ENCODE results near the gene MRPL43.
A peak's percentile ranks its signal among the peaks of the same experiment; 100 is the strongest.

The MRPL43 gene

DNA sequence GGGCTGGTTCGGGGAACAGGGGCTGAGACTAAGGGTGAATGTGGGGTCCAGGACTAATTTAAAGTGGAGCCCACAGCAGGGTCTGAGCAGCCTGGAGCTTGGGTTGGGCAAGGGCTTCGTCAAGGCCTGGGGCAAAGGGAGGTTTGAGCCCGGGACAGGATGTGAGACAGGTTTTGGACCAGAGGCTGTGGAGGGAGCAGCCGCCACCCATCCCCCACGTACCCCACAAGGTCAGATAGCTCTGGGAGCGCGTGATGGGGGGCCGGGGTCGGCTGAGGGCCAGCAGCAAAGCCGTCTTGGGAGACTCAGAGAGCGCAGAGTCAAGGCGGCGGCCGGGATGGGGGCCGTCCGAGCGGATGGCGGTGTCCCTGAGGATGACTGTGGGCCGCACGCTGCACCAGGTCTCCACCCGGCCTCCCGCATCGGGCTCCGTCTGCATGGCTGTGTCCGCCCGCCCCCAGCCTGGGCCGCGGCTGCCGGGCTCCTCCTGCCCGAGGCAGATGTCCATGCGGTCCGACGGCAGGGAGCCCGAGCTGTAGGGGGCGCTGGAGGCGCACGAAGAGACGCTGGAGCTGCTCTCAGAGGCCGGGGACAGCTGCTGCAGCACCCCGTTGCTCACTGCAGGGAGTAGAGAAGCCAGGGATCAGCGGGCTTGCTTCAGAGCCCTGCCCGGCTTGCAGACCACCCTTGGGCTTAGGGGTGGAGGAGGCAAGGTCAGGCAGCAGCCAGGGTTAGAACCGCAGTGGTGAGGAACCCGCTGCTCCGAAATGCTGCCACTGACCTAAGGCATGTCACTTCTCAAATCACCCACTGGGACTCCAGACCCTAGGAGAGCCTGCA is 31.5 kb upstream of the MRPL43 start:
- no peaks in the 10 kb centered on the region for H3K36me3 ChIP-seq (ENCODE audit: control insufficient read depth, insufficient read depth, low read length, severe bottlenecking)
- peaks cover 5% of the 10 kb centered on the region for H3K4me1 ChIP-seq (ENCODE audit: control insufficient read depth, insufficient read depth, low read length)
- H3K4me3 ChIP-seq (ENCODE audit: low read length) = no peak overlapping the region
- H3K9me3 ChIP-seq (ENCODE audit: control insufficient read depth, low read length) = no peaks in the 10 kb centered on the region
- peak overlapping the region; percentile 39 for H3K9ac ChIP-seq (ENCODE audit: low read length)
- H3K27me3 ChIP-seq (replicated peaks; ENCODE audit: control insufficient read depth, insufficient read depth, low read length) = peaks cover 6% of the 10 kb centered on the region
- peak; percentile 90 for DNase-seq (ENCODE audit: low read depth)

- no peak overlapping the region for H3K4me3 ChIP-seq (ENCODE audit: low read length)
- no peak overlapping the region for H3K9ac ChIP-seq (ENCODE audit: low read length)
- H3K4me1 ChIP-seq (ENCODE audit: control insufficient read depth, insufficient read depth, low read length) = peaks cover 10% of the 10 kb centered on the region
- no peaks in the 10 kb centered on the region for H3K36me3 ChIP-seq (ENCODE audit: control insufficient read depth, insufficient read depth, low read length, severe bottlenecking)
- H3K27me3 ChIP-seq (replicated peaks; ENCODE audit: control insufficient read depth, insufficient read depth, low read length) = peaks cover 4% of the 10 kb centered on the region
- no peaks in the 10 kb centered on the region for H3K9me3 ChIP-seq (ENCODE audit: control insufficient read depth, low read length)
- no peak for DNase-seq (ENCODE audit: low read depth)
Observed at GRCh38 chr10:101018118-101018599, 30.9 kb upstream of the MRPL43 start.

DNA sequence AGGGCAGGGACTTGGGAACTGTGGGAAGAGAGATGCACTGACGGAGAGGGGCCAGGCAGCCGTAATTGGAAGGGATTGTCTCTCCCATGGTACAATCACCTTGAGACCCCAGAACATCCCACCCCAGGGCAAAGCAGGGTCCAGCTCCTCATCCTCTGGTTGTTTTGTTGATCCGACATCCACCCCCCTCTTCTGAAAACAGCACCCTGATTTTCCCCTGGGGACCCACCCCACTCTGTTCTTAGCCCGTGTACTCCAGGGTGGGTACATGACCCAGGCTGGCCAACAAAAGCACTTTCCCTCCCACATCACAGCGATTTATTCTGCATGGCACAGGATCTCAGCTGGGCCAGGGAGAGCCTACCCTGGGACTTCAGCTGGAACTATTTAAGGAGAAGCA is 29.5 kb upstream of the MRPL43 start:
- DNase-seq (ENCODE audit: low read depth) = no peak
- H3K4me1 ChIP-seq (ENCODE audit: control insufficient read depth, insufficient read depth, low read length) = peaks cover 18% of the 10 kb centered on the region
- no peaks in the 10 kb centered on the region for H3K9me3 ChIP-seq (ENCODE audit: control insufficient read depth, low read length)
- no peak overlapping the region for H3K9ac ChIP-seq (ENCODE audit: low read length)
- H3K4me3 ChIP-seq (ENCODE audit: low read length) = no peak overlapping the region
- H3K36me3 ChIP-seq (ENCODE audit: control insufficient read depth, insufficient read depth, low read length, severe bottlenecking) = no peaks in the 10 kb centered on the region
- peaks cover 4% of the 10 kb centered on the region for H3K27me3 ChIP-seq (replicated peaks; ENCODE audit: control insufficient read depth, insufficient read depth, low read length)

DNA sequence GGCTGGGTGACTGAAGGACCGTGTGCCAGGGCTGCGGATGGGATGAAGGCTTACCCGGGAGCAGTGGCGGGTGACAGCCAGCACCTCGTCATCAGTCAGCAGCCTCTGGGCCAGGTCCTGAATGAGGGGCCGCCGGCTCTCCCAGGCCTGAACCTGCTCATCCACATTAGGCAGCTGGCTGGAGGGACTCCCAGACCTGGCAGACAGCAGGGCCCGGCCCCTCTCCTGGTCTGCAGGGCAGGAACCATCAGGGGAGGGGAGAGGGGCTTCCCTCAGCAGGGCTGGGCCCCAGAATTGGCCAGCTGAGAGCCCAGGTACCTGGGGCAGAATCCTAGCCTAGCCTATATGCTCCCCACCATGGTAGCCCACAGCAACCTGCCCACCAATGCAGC is 28.3 kb upstream of the MRPL43 start:
- H3K4me3 ChIP-seq (ENCODE audit: low read length) = no peak overlapping the region
- no peaks in the 10 kb centered on the region for H3K9me3 ChIP-seq (ENCODE audit: control insufficient read depth, low read length)
- H3K27me3 ChIP-seq (replicated peaks; ENCODE audit: control insufficient read depth, insufficient read depth, low read length) = peaks cover 4% of the 10 kb centered on the region
- H3K4me1 ChIP-seq (ENCODE audit: control insufficient read depth, insufficient read depth, low read length) = peaks cover 18% of the 10 kb centered on the region
- no peaks in the 10 kb centered on the region for H3K36me3 ChIP-seq (ENCODE audit: control insufficient read depth, insufficient read depth, low read length, severe bottlenecking)
- no peak for DNase-seq (ENCODE audit: low read depth)
- no peak overlapping the region for H3K9ac ChIP-seq (ENCODE audit: low read length)

- peaks cover 4% of the 10 kb centered on the region for H3K27me3 ChIP-seq (replicated peaks; ENCODE audit: control insufficient read depth, insufficient read depth, low read length)
- no peaks in the 10 kb centered on the region for H3K36me3 ChIP-seq (ENCODE audit: control insufficient read depth, insufficient read depth, low read length, severe bottlenecking)
- peak; percentile 62 for DNase-seq (ENCODE audit: low read depth)
- H3K4me1 ChIP-seq (ENCODE audit: control insufficient read depth, insufficient read depth, low read length) = peaks cover 18% of the 10 kb centered on the region
- H3K4me3 ChIP-seq (ENCODE audit: low read length) = no peak overlapping the region
- no peak overlapping the region for H3K9ac ChIP-seq (ENCODE audit: low read length)
- no peaks in the 10 kb centered on the region for H3K9me3 ChIP-seq (ENCODE audit: control insufficient read depth, low read length)
Observed at GRCh38 chr10:101014966-101015581, 27.8 kb upstream of the MRPL43 start.

- no peaks in the 10 kb centered on the region for H3K9me3 ChIP-seq (ENCODE audit: control insufficient read depth, low read length)
- no peak overlapping the region for H3K9ac ChIP-seq (ENCODE audit: low read length)
- peak; percentile 89 for DNase-seq (ENCODE audit: low read depth)
- H3K27me3 ChIP-seq (replicated peaks; ENCODE audit: control insufficient read depth, insufficient read depth, low read length) = peaks cover 4% of the 10 kb centered on the region
- H3K36me3 ChIP-seq (ENCODE audit: control insufficient read depth, insufficient read depth, low read length, severe bottlenecking) = no peaks in the 10 kb centered on the region
- H3K4me1 ChIP-seq (ENCODE audit: control insufficient read depth, insufficient read depth, low read length) = peaks cover 18% of the 10 kb centered on the region
- H3K4me3 ChIP-seq (ENCODE audit: low read length) = no peak overlapping the region
Observed at GRCh38 chr10:101014230-101014884, 27.1 kb upstream of the MRPL43 start.

DNA sequence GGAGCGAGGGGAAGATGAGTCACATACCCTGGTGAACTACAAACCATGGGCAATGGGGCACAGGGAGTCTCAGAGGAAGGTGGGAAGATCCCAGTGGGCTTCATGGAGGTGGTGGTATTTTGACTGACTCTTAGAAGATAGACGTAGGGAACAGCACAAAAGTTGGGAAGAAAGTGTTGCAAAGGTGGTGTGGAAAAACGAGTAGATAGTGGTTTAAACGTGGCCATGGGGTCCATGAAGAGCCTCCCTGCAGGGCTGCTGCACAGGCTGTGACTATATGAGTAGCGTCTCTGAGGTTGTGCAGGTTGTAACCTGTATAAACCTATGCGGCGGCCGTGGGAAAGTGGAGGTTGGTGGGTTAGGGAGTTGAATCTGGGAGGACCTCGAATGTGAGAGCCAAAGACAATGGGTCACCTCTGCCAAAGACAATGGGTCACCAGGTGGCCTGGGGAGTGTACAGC is 26.1 kb upstream of the MRPL43 start:
- DNase-seq (ENCODE audit: low read depth) = no peak
- H3K9ac ChIP-seq (ENCODE audit: low read length) = peak overlapping the region; percentile 36
- H3K9me3 ChIP-seq (ENCODE audit: control insufficient read depth, low read length) = no peaks in the 10 kb centered on the region
- H3K27me3 ChIP-seq (replicated peaks; ENCODE audit: control insufficient read depth, insufficient read depth, low read length) = no peaks in the 10 kb centered on the region
- H3K4me3 ChIP-seq (ENCODE audit: low read length) = peak overlapping the region; percentile 25
- H3K4me1 ChIP-seq (ENCODE audit: control insufficient read depth, insufficient read depth, low read length) = peaks cover 18% of the 10 kb centered on the region
- no peaks in the 10 kb centered on the region for H3K36me3 ChIP-seq (ENCODE audit: control insufficient read depth, insufficient read depth, low read length, severe bottlenecking)

DNA sequence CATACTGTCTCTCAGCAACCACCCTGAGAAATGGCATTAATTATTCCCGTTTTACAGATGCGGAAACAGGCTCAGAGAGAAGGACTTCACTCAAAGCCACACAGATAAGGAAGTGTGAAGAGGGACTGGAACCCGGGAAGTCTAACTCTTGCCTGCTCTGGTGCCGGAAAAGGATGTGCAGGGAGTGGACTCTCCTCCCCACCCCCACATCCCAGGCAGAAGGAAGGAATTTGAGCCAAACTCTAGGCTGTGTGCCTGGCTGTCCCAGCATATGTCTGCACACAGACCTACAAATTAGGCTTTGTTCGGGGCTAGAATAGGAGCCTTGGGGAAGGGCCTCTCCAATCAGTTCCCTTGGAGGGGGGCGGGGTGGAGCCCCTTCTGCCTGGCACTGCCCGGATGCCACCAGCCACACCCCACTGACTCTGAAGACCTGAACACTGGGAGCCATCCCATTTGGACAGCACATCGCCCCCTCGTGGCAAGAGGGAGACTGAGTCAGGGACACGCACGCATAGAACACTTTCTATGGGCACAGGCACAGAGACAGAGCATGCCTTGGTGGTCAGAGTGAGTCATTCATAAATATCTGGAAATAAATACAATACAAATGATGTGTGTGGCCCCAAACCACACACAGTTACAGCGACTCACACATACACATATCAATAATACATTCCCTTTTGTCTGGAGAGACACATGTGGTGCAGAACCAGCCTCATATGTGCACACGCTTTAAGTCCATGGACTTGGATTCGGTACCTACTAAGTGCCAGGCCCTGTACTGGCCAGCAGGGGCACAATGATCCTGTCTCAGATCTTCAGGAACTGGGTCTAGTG is 25.4 kb upstream of the MRPL43 start:
- Histone ChIP-seq H3K9ac (ENCODE audit: low read length) (peak overlapping the region; percentile 50), H3K4me1 (ENCODE audit: control insufficient read depth, insufficient read depth, low read length) (peaks cover 23% of the 10 kb centered on the region), H3K27me3 (replicated peaks; ENCODE audit: control insufficient read depth, insufficient read depth, low read length) (no peaks in the 10 kb centered on the region), H3K4me3 (ENCODE audit: low read length) (peak overlapping the region; percentile 25), H3K9me3 (ENCODE audit: control insufficient read depth, low read length) (no peaks in the 10 kb centered on the region), H3K36me3 (ENCODE audit: control insufficient read depth, insufficient read depth, low read length, severe bottlenecking) (no peaks in the 10 kb centered on the region)
- DNase-seq (ENCODE audit: low read depth) = peak; percentile 97

DNA sequence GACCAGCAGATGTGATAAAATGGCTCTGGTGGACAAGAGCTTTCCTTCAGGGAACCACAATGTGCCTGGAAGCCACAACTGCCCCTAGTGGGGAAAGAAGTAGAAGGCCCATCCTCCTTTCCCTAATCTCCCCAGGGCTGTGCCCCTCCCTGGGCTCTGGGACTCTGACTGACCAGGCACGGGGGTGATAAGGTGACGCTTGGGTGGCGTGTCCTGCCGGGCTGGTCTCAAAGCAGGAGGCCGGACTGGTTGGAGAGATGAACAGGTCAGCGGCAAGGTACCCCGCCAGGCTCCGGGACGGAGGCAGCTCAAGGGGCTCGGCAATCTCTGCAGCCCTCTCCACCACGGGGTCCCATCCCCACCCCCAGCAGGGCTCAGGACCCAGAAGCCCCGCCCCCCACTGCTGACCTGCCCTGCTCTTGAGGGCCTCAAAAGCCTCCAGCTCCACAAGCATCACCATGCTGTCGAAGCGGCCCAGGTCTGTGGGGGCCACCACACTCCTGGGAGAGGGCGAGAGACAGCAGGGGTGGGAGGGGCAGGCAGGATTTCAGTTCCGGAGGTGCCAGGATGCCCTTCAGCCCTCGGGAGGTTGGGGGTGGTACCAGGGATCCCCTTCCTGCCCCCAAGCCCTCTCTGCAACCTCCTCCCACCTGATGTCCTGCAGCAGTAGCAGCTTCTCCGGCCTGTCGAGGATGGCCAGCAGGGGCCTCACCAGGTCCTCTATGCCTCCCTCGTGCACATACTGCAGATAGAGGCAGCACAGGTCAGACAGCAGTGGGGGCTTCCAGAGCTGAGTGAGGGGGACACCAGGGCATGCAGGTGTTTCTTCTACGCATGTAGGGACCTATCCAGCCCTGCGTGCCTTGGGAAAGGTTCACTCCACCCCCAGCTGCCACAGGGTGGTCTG is 24.5 kb upstream of the MRPL43 start:
- H3K27me3 ChIP-seq (replicated peaks; ENCODE audit: control insufficient read depth, insufficient read depth, low read length) = no peaks in the 10 kb centered on the region
- H3K4me3 ChIP-seq (ENCODE audit: low read length) = no peak overlapping the region
- peaks cover 29% of the 10 kb centered on the region for H3K4me1 ChIP-seq (ENCODE audit: control insufficient read depth, insufficient read depth, low read length)
- H3K9ac ChIP-seq (ENCODE audit: low read length) = no peak overlapping the region
- H3K36me3 ChIP-seq (ENCODE audit: control insufficient read depth, insufficient read depth, low read length, severe bottlenecking) = peaks cover 8% of the 10 kb centered on the region
- DNase-seq (ENCODE audit: low read depth) = peak; percentile 47
- no peaks in the 10 kb centered on the region for H3K9me3 ChIP-seq (ENCODE audit: control insufficient read depth, low read length)

DNA sequence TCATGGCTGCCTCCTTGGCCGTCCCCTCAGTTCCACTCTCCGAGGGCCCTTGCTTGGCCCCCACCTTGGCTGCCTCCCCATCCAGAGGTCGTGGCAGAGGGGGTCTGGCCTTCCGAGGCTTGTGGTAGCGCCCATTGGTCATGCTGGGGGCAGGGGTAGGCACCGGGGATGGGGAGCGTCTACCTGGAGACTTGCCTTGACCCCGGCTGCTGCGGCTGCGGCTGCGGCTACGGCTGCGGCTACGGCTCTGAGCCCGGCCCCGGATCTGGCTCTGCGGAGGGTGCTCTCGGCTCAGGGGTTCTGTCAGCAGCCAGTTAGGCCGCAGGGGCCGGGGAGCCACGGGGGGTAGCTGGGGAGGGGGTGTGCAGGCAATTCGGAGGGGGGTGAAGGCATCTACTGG is 23.0 kb upstream of the MRPL43 start:
- H3K36me3 ChIP-seq (ENCODE audit: control insufficient read depth, insufficient read depth, low read length, severe bottlenecking) = peaks cover 22% of the 10 kb centered on the region
- no peak overlapping the region for H3K4me3 ChIP-seq (ENCODE audit: low read length)
- no peak for DNase-seq (ENCODE audit: low read depth)
- H3K27me3 ChIP-seq (replicated peaks; ENCODE audit: control insufficient read depth, insufficient read depth, low read length) = no peaks in the 10 kb centered on the region
- H3K4me1 ChIP-seq (ENCODE audit: control insufficient read depth, insufficient read depth, low read length) = peaks cover 29% of the 10 kb centered on the region
- no peak overlapping the region for H3K9ac ChIP-seq (ENCODE audit: low read length)
- H3K9me3 ChIP-seq (ENCODE audit: control insufficient read depth, low read length) = no peaks in the 10 kb centered on the region

All from adipocyte (in vitro differentiated cells).